Hepatocyte (in vitro differentiated cells): Measurements from ENCODE around the gene SLC2A13. TPM values are rescaled to one million over a fixed set of nuclear protein-coding genes. Genes with fewer than 3 reads are reported as not detected.
"Not testable (repeated sequence)": the region's sequence is repeated elsewhere in the genome, so short reads cannot be mapped to it uniquely, and the experiment has no call there.

Source experiments
- DNase-seq: peaks from one replicate; pipeline ENCODE4 v3.0.0-alpha.2; 2016; ENCODE audit warnings: low spot score
- H2AFZ ChIP-seq: fragments of 200-600 bp; sonication (generic); 2 replicates; pipeline ENCODE4 v1.6.0; 2016; ENCODE audit warnings: antibody characterized with exemption, mild to moderate bottlenecking
- H3K27ac ChIP-seq: fragments of 200-600 bp; sonication (generic); 2 replicates; pipeline ENCODE4 v1.5.1; 2016; ENCODE audit warnings: mild to moderate bottlenecking
- H3K27me3 ChIP-seq: fragments of 200-600 bp; sonication (generic); 2 replicates; pipeline ENCODE4 v1.6.1; 2016
- H3K36me3 ChIP-seq: fragments of 200-600 bp; sonication (generic); replicated peaks from 2 replicates; pipeline ENCODE4 v1.5.1; 2016; ENCODE audit warnings: low read depth; ENCODE audit not compliant: insufficient read depth
- H3K4me1 ChIP-seq: fragments of 200-600 bp; sonication (generic); 2 replicates; pipeline ENCODE4 v1.5.1; 2016; ENCODE audit warnings: mild to moderate bottlenecking, moderate library complexity; ENCODE audit not compliant: insufficient read depth
- H3K4me2 ChIP-seq: fragments of 200-600 bp; sonication (generic); 2 replicates; pipeline ENCODE4 v1.6.0; 2016
- H3K4me3 ChIP-seq: fragments of 200-600 bp; sonication (generic); 2 replicates; pipeline ENCODE4 v1.5.1; 2016; ENCODE audit warnings: mild to moderate bottlenecking
- H3K79me2 ChIP-seq: fragments of 200-600 bp; sonication (generic); 2 replicates; pipeline ENCODE4 v1.6.0; 2017; ENCODE audit warnings: mild to moderate bottlenecking
- H3K9me2 ChIP-seq: fragments of 200-600 bp; sonication (generic); replicated peaks from 2 replicates; pipeline ENCODE4 v1.6.0; 2017; ENCODE audit warnings: mild to moderate bottlenecking; ENCODE audit not compliant: insufficient read depth
- H3K9me3 ChIP-seq: fragments of 200-600 bp; sonication (generic); 2 replicates; pipeline ENCODE4 v1.5.1; 2016; ENCODE audit warnings: low read depth, mild to moderate bottlenecking
- H4K20me1 ChIP-seq: fragments of 200-600 bp; sonication (generic); 2 replicates; pipeline ENCODE4 v1.6.0; 2016; ENCODE audit warnings: mild to moderate bottlenecking; ENCODE audit not compliant: insufficient read depth, poor library complexity, severe bottlenecking
- EZH2 ChIP-seq: fragments of 200-600 bp; sonication (generic); IDR thresholded peaks from 2 replicates; pipeline ENCODE4 v1.6.1; 2016; ENCODE audit warnings: antibody characterized with exemption, mild to moderate bottlenecking, borderline replicate concordance
- EZH2phosphoT487 ChIP-seq: fragments of 200-600 bp; sonication (generic); IDR thresholded peaks from one replicate; pipeline ENCODE4 v1.6.1; 2018; ENCODE audit warnings: antibody characterized with exemption, mild to moderate bottlenecking, low read depth, moderate library complexity; ENCODE audit not compliant: unreplicated experiment, severe bottlenecking
- WGBS: methylation state at CpG from one replicate; pipeline ENCODE4 v1.1.6; 2016; ENCODE audit warnings: low lambda C conversion rate; ENCODE audit errors: missing lambda C conversion rate; 5-methylcytosine and 5-hydroxymethylcytosine counted together
- polyA plus RNA-seq: library from polyadenylated mRNA; unstranded; fragments of >200 nt; fragmentation: Nextera tagmentation; extraction: Ambion mirVana; gene quantifications from 2 replicates; pipeline ENCODE4 v1.2.1, GENCODE V29; 2016
- total RNA-seq: library from RNA; depleted of rRNA; stranded (reverse); fragments of >200 nt; gene quantifications from 2 replicates; pipeline ENCODE4 v1.2.3, GENCODE V29; 2014
- TF ChIP-seq, protein P1 (sequence below): fragments of 200-600 bp; sonication (generic); IDR thresholded peaks from 2 replicates; pipeline ENCODE4 v1.5.1; 2016; ENCODE audit warnings: antibody characterized with exemption, mild to moderate bottlenecking; ENCODE audit not compliant: poor library complexity

Gene SLC2A13
- total and polyA plus RNA-seq, 2 experiments from 2014 or later: 12.1 to 21.1 TPM

DNA sequence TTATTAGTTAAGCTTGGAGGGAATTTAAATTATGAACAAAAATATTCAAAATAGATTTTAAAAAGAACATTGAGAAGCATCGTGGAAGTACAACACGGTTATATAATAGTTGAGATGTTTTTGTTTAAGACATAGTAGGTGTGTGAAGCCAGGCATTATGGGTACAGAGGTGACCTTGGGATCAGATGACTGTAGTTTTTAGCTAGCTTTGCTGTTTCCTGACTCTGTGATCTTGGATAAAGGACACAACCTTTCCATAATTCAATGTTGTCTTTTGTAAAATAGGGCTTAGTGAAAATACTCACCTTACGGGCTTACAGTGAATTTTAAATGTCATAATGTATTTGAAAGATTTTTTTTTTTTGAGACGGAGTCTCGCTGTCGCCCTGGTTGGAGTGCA, 239.7 kb downstream of the SLC2A13 start:
- H3K9me3 ChIP-seq: no peaks in the 10 kb centered on the region
- H3K9me2 ChIP-seq: no peaks in the 10 kb centered on the region
- H3K4me3 ChIP-seq: no peak overlapping the region
- TF ChIP-seq EZH2phosphoT487 (no peak), EZH2 (no peak)
- TF ChIP-seq, protein P1, sequence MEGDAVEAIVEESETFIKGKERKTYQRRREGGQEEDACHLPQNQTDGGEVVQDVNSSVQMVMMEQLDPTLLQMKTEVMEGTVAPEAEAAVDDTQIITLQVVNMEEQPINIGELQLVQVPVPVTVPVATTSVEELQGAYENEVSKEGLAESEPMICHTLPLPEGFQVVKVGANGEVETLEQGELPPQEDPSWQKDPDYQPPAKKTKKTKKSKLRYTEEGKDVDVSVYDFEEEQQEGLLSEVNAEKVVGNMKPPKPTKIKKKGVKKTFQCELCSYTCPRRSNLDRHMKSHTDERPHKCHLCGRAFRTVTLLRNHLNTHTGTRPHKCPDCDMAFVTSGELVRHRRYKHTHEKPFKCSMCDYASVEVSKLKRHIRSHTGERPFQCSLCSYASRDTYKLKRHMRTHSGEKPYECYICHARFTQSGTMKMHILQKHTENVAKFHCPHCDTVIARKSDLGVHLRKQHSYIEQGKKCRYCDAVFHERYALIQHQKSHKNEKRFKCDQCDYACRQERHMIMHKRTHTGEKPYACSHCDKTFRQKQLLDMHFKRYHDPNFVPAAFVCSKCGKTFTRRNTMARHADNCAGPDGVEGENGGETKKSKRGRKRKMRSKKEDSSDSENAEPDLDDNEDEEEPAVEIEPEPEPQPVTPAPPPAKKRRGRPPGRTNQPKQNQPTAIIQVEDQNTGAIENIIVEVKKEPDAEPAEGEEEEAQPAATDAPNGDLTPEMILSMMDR: no peak
- H3K27me3 ChIP-seq: no peaks in the 10 kb centered on the region
- no peak overlapping the region for H3K4me2 ChIP-seq
- H3K27ac ChIP-seq: no peak overlapping the region
- no peak for DNase-seq
- no peaks in the 10 kb centered on the region for H3K36me3 ChIP-seq
- H3K4me1 ChIP-seq: no peaks in the 10 kb centered on the region
- 100% methylated on average over 6 of the region's 6 CpGs for WGBS
- no peaks in the 10 kb centered on the region for H3K79me2 ChIP-seq
- H4K20me1 ChIP-seq: no peaks in the 10 kb centered on the region
- H2AFZ ChIP-seq: no peak overlapping the region

DNA sequence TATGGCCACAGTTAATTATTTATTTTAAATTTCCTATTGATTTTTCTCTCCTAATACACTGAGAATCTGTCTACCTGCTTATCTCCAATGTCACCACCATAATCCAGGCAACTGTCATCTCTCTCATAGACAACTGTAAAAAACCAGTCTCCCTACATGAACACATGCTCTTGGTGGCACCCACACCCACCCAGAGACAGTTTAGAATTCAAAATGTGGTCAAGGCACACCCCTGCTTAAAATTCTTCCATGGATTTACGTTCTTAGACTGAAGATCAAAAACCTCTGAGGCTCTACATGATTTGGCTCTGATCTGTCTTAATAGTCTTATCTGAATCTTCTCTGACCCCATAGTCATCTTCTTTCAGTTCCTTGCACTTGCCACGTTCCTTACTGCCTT, 245.2 kb downstream of the SLC2A13 start:
- TF ChIP-seq EZH2 (no peak), EZH2phosphoT487 (no peak)
- TF ChIP-seq, protein P1: no peak
- H3K27me3 ChIP-seq: no peaks in the 10 kb centered on the region
- H3K9me2 ChIP-seq: no peaks in the 10 kb centered on the region
- DNase-seq: no peak
- WGBS: 71% methylated on average over 2 of the region's 2 CpGs
- H3K4me2 ChIP-seq: no peak overlapping the region
- no peaks in the 10 kb centered on the region for H3K36me3 ChIP-seq
- no peak overlapping the region for H3K4me3 ChIP-seq
- no peaks in the 10 kb centered on the region for H4K20me1 ChIP-seq
- H3K79me2 ChIP-seq: no peaks in the 10 kb centered on the region
- H3K9me3 ChIP-seq: no peaks in the 10 kb centered on the region
- H2AFZ ChIP-seq: no peak overlapping the region
- no peaks in the 10 kb centered on the region for H3K4me1 ChIP-seq
- H3K27ac ChIP-seq: no peak overlapping the region

DNA sequence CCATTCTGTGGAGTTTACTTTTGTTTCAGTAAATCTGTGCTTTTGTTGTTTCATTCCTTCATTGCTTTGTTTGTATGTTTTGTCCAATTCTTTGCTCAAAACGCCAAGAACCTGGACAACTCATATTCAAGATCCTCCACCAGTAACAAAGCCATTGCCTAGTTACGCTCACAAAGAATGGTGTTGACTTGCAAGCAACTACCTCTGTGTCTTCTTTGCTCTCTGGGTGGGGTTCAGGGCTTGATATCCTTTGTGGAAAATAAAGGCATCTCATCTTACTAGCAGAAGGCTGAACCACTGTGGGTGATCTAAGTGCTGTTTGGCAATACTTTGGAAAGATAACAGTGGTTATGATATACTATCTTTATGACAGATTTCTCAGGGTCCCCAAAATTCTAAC, 252.9 kb downstream of the SLC2A13 start:
- Histone ChIP-seq H3K36me3 (no peaks in the 10 kb centered on the region), H3K9me3 (no peaks in the 10 kb centered on the region), H4K20me1 (no peaks in the 10 kb centered on the region), H2AFZ (no peak overlapping the region), H3K9me2 (no peaks in the 10 kb centered on the region), H3K27me3 (no peaks in the 10 kb centered on the region), H3K27ac (no peak overlapping the region), H3K4me2 (no peak overlapping the region), H3K4me1 (no peaks in the 10 kb centered on the region), H3K4me3 (no peak overlapping the region), H3K79me2 (no peaks in the 10 kb centered on the region)
- WGBS: 84% methylated on average over 2 of the region's 2 CpGs
- DNase-seq: no peak
- TF ChIP-seq EZH2phosphoT487: no peak

DNA sequence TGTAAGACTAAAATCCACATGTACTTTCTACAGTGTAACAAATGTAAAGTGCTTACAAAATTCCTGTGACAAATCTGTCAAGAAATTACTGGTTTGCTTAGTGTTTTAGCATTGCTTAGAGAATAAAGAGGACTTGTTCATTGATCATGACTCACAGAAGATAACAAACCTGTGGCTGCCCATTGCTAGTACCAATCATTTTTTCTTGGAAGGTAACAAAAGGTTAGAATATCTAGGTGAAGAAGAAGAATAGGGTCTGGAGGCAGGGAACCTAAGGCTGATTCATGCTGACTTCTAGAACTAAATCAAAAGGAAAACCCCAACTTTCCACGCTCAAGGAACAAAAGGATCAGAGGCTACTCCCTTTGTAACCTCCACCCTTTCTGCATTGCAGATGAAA, 253.5 kb downstream of the SLC2A13 start:
- no peak overlapping the region for H3K4me3 ChIP-seq
- H2AFZ ChIP-seq: no peak overlapping the region
- H3K9me2 ChIP-seq: no peaks in the 10 kb centered on the region
- H3K4me2 ChIP-seq: no peak overlapping the region
- no peak for DNase-seq
- no peaks in the 10 kb centered on the region for H3K4me1 ChIP-seq
- no peaks in the 10 kb centered on the region for H3K27me3 ChIP-seq
- H3K36me3 ChIP-seq: no peaks in the 10 kb centered on the region
- H3K27ac ChIP-seq: no peak overlapping the region
- 94% methylated on average over 1 of the region's 1 CpG for WGBS
- no peaks in the 10 kb centered on the region for H3K79me2 ChIP-seq
- no peak for TF ChIP-seq EZH2phosphoT487
- TF ChIP-seq, protein P1: no peak
- TF ChIP-seq EZH2: no peak
- H4K20me1 ChIP-seq: no peaks in the 10 kb centered on the region
- no peaks in the 10 kb centered on the region for H3K9me3 ChIP-seq

DNA sequence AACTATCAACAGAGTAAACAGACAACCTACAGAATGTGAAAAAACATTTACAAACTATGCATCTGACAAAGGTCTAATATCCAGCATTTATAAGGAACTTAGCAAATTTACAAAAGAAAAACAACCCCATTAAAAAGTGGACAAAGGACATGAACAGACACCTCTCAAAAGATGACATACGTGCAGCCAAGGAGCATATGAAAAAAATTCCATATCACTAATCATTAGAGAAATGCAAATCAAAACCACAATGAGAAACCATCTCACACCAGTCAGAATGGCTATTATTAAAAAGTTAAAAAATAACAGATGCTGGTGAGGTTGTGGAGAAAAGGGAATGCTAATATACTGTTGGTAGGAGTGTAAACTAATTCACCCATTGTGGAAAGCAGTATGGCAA, 257.7 kb downstream of the SLC2A13 start:
- H4K20me1 ChIP-seq, H3K9me2 ChIP-seq, DNase-seq, H3K4me2 ChIP-seq, H2AFZ ChIP-seq, H3K27ac ChIP-seq, H3K9me3 ChIP-seq, H3K4me1 ChIP-seq, H3K79me2 ChIP-seq, H3K4me3 ChIP-seq, H3K27me3 ChIP-seq, H3K36me3 ChIP-seq: not testable (repeated sequence)
- 83% methylated on average over 1 of the region's 1 CpG for WGBS
